A549 (cell line): ENCODE measurements around the gene CBR3.

ENCODE experiments used
- JUNB ChIP-seq: fragments of >200 bp; sonication (Bioruptor Twin); formaldehyde crosslinking; IDR thresholded peaks from 2 replicates; pipeline ENCODE4 v1.6.1; 2016
- POLR2A ChIP-seq: IDR thresholded peaks from 2 replicates; pipeline ENCODE4 v1.6.1; 2012; ENCODE audit warnings: mild to moderate bottlenecking, low read length
- RFX5 ChIP-seq: fragments of 450-650 bp; IDR thresholded peaks from 2 replicates; pipeline ENCODE4 v1.7.1; 2014; ENCODE audit warnings: antibody characterized with exemption, mild to moderate bottlenecking, moderate library complexity
- TF ChIP-seq, protein P1 (sequence below): fragments of >200 bp; sonication (Bioruptor Twin); formaldehyde crosslinking; IDR thresholded peaks from 3 replicates; pipeline ENCODE4 v1.5.1; 2016
- TF ChIP-seq, protein P2 (sequence below): IDR thresholded peaks from 2 replicates; pipeline ENCODE4 v1.6.1; 2012

DNA sequence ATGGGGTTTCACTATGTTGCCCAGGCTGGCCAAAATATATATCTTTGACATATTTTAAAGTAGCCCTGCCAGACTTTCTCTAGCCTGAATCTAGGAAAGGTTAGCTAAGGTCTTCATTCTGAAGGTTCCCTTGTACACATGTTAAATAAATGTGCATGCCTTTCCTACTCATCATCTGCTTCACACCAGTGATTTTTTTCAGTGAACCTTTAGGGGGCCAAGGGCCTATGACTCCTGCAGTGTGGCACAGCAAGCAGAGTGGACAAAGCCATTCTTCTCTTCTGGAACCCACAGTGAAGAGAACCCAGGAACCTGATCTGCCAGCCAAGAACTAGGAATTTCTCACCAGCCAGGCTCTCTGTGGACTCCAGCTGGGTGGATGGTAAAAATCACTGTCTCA lies 42.2 kb upstream of the CBR3 start:
- TF ChIP-seq, protein P1, sequence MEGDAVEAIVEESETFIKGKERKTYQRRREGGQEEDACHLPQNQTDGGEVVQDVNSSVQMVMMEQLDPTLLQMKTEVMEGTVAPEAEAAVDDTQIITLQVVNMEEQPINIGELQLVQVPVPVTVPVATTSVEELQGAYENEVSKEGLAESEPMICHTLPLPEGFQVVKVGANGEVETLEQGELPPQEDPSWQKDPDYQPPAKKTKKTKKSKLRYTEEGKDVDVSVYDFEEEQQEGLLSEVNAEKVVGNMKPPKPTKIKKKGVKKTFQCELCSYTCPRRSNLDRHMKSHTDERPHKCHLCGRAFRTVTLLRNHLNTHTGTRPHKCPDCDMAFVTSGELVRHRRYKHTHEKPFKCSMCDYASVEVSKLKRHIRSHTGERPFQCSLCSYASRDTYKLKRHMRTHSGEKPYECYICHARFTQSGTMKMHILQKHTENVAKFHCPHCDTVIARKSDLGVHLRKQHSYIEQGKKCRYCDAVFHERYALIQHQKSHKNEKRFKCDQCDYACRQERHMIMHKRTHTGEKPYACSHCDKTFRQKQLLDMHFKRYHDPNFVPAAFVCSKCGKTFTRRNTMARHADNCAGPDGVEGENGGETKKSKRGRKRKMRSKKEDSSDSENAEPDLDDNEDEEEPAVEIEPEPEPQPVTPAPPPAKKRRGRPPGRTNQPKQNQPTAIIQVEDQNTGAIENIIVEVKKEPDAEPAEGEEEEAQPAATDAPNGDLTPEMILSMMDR = no peak
- TF ChIP-seq POLR2A = no peak
- TF ChIP-seq, protein P2, sequence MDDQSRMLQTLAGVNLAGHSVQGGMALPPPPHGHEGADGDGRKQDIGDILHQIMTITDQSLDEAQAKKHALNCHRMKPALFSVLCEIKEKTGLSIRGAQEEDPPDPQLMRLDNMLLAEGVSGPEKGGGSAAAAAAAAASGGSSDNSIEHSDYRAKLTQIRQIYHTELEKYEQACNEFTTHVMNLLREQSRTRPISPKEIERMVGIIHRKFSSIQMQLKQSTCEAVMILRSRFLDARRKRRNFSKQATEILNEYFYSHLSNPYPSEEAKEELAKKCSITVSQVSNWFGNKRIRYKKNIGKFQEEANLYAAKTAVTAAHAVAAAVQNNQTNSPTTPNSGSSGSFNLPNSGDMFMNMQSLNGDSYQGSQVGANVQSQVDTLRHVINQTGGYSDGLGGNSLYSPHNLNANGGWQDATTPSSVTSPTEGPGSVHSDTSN = no peak
- TF ChIP-seq JUNB = no peak
- no peak for TF ChIP-seq RFX5
